Measurements from ENCODE around the gene APLP2. TPM values are rescaled to one million over a fixed set of nuclear protein-coding genes. Genes with fewer than 3 reads are reported as not detected.
"Not testable (repeated sequence)": the region's sequence is repeated elsewhere in the genome, so short reads cannot be mapped to it uniquely, and the experiment has no call there.

APLP2 gene
- total and polyA plus RNA-seq, 3 experiments from 2014 or later: 58.5 to 60.1 (median 58.8) TPM

DNA sequence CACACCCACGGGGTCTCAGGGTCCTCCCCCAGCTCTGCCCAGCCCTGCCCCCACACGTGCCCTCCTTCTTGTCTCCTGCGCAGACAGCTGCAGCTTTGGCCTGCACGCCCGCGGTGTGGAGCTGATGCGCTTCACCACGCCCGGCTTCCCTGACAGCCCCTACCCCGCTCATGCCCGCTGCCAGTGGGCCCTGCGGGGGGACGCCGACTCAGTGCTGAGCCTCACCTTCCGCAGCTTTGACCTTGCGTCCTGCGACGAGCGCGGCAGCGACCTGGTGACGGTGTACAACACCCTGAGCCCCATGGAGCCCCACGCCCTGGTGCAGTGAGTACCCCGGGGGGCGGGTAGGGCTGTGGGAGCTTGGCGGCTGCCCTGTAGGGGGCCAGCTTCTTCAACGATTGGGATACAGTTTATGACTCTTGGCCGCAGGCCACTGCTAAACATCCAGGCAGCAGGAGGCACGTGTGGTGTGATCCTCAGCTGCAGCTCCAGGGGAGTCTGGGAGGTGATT lies 120.7 kb downstream of the APLP2 start:
- no peak overlapping the region for H3K27ac Mint-ChIP-seq
- peaks cover 2 to 4% of the 10 kb centered on the region in 2 donors for H3K27me3 Mint-ChIP-seq
- no peaks in the 10 kb centered on the region for H3K27me3 ChIP-seq (ENCODE audit: insufficient read depth, low read length, poor library complexity, severe bottlenecking)
- H3K36me3 Mint-ChIP-seq: no peaks in the 10 kb centered on the region
- ChIA-PET POLR2A (no interaction called here), CTCF (no interaction called here)
- H3K9me3 ChIP-seq (ENCODE audit: low read length): no peaks in the 10 kb centered on the region
- no peaks in the 10 kb centered on the region for H3K9me3 Mint-ChIP-seq
- H3K4me3 Mint-ChIP-seq: no peak overlapping the region
- peaks cover 0 to 4% (median 0%) of the 10 kb centered on the region in 3 donors for H3K4me1 Mint-ChIP-seq
- no peak overlapping the region for H3K4me3 ChIP-seq (ENCODE audit: low read length)
- H3K27ac ChIP-seq (ENCODE audit: low read depth, low read length): no peak overlapping the region
- H3K36me3 ChIP-seq (ENCODE audit: insufficient read depth, low read length): no peaks in the 10 kb centered on the region
- DNase-seq: peak in 1 of 5 donors; percentile 33
- H3K4me1 ChIP-seq (ENCODE audit: insufficient read depth, low read length): no peaks in the 10 kb centered on the region

DNA sequence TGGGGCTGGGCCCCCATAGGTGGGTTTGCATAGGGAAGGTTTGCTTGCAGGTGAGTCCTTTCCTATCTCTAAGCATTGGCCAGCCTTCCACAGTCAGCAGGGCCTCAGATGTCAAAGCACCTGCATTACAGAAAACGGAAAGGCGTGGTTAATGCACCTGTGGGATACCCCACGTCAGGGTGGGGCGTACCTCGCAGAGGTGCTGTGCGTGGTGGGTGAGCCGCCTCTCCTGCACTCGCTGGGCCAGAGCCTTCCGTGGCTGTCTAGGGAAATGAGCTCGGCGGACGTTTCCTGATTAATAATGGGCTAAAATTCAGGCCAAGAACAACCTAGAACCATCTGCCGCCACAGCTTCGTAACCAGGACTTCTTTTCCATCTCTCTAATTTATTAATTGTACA lies 122.2 kb downstream of the APLP2 start:
- Histone ChIP-seq H3K27ac (ENCODE audit: low read depth, low read length) (no peak overlapping the region), H3K36me3 (ENCODE audit: insufficient read depth, low read length) (no peaks in the 10 kb centered on the region), H3K4me3 (ENCODE audit: low read length) (no peak overlapping the region), H3K27me3 (ENCODE audit: insufficient read depth, low read length, poor library complexity, severe bottlenecking) (no peaks in the 10 kb centered on the region), H3K9me3 (ENCODE audit: low read length) (no peaks in the 10 kb centered on the region), H3K4me1 (ENCODE audit: insufficient read depth, low read length) (no peaks in the 10 kb centered on the region)
- Mint-ChIP-seq H3K36me3 (no peaks in the 10 kb centered on the region), H3K27ac (peak overlapping the region in 2 of 8 donors; percentile 12 to 39), H3K4me1 (peaks cover 0 to 4% (median 0%) of the 10 kb centered on the region in 3 donors), H3K4me3 (no peak overlapping the region), H3K27me3 (peaks cover 0 to 2% of the 10 kb centered on the region in 2 donors), H3K9me3 (no peaks in the 10 kb centered on the region)
- POLR2A ChIA-PET: interaction anchor here (0.7 kb wide), 1 partner anchor 24 kb away, joined by 6 read pairs; no protein-coding TSS in a partner anchor
- peak in 1 of 5 donors; percentile 13 for DNase-seq
- CTCF ChIA-PET: no interaction called here

DNA sequence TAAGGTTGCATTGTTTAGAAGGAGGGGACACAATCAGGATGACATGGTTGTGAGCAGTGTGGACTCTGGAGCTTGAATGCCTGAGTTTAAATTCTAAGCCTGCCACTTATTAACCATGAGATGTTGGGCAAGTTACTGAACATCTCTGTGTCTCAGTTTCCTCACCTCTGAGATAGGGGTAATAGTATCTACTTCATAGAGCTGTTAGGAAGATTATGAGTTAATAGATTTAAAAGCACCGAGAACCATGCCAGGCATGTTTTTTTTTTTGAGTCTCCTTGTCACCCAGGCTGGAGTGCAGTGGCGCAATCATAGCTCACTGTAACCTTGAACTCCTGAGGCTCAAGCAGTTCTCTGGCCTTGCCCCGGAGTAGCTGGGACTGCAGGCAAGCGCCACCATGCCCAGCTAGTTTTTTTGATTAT lies 123.2 kb downstream of the APLP2 start:
- H3K9me3 ChIP-seq (ENCODE audit: low read length): no peaks in the 10 kb centered on the region
- no peak overlapping the region for H3K27ac ChIP-seq (ENCODE audit: low read depth, low read length)
- CTCF ChIA-PET: interaction anchor here (1.4 kb wide), 1 partner anchor 20 kb away, joined by 5 read pairs; no protein-coding TSS in a partner anchor
- POLR2A ChIA-PET: no interaction called here
- Mint-ChIP-seq H3K27ac (no peak overlapping the region), H3K4me1 (peaks cover 0 to 4% (median 0%) of the 10 kb centered on the region in 3 donors), H3K9me3 (no peaks in the 10 kb centered on the region), H3K36me3 (no peaks in the 10 kb centered on the region), H3K4me3 (no peak overlapping the region), H3K27me3 (peaks cover 0 to 2% of the 10 kb centered on the region in 2 donors)
- no peaks in the 10 kb centered on the region for H3K36me3 ChIP-seq (ENCODE audit: insufficient read depth, low read length)
- no peaks in the 10 kb centered on the region for H3K4me1 ChIP-seq (ENCODE audit: insufficient read depth, low read length)
- H3K4me3 ChIP-seq (ENCODE audit: low read length): no peak overlapping the region
- no peak for DNase-seq
- no peaks in the 10 kb centered on the region for H3K27me3 ChIP-seq (ENCODE audit: insufficient read depth, low read length, poor library complexity, severe bottlenecking)

DNA sequence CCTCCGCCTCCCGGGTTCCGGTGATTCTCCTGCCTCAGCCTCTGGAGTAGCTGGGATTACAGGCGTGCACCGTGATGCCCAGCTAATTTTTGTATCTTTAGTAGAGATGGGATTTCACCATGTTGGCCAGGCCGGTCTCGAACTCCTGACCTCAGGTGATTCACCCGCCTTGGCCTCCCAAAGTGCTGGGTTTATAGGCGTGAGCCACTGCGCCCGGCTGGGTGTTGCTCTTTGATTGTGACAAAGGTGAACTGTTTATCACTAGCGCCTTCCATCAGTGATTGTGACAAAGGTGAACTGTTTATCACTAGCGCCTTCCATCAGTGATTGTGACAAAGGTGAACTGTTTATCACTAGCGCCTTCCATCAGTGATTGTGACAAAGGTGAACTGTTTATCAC lies 123.9 kb downstream of the APLP2 start:
- H3K27me3 Mint-ChIP-seq; H3K27me3 ChIP-seq (ENCODE audit: insufficient read depth, low read length, poor library complexity, severe bottlenecking); H3K4me3 Mint-ChIP-seq; DNase-seq; H3K9me3 Mint-ChIP-seq; H3K36me3 Mint-ChIP-seq; H3K4me1 ChIP-seq (ENCODE audit: insufficient read depth, low read length); H3K27ac ChIP-seq (ENCODE audit: low read depth, low read length); H3K9me3 ChIP-seq (ENCODE audit: low read length); H3K36me3 ChIP-seq (ENCODE audit: insufficient read depth, low read length); POLR2A ChIA-PET; H3K4me3 ChIP-seq (ENCODE audit: low read length); H3K4me1 Mint-ChIP-seq: not testable (repeated sequence)
- CTCF ChIA-PET: interaction anchor here (1.4 kb wide), 1 partner anchor 19 kb away, joined by 5 read pairs; no protein-coding TSS in a partner anchor
- H3K27ac Mint-ChIP-seq: peak overlapping the region in 1 of 8 donors; percentile 89

Other genes with a start within 250 kb of the APLP2 start
- gene NFRKB, start 174.3 kb upstream of the APLP2 start, total RNA-seq: 10 to 100 TPM; 37.5 to 37.8 TPM
- gene NFRKB, start 174.3 kb upstream of the APLP2 start, polyA plus RNA-seq: 20.3 TPM
- 10 to 100 TPM; 16.0 to 17.7 TPM for gene PRDM10, start 67.1 kb upstream of the APLP2 start, total RNA-seq
- gene PRDM10, start 67.1 kb upstream of the APLP2 start, polyA plus RNA-seq: 2.8 TPM
- under 1 TPM; 0.18 to 0.35 TPM for gene ST14, start 89.9 kb downstream of the APLP2 start, total RNA-seq
- not detected for gene ST14, start 89.9 kb downstream of the APLP2 start, polyA plus RNA-seq
- gene ZBTB44, start 245.0 kb downstream of the APLP2 start, total RNA-seq: 10 to 100 TPM; 41.3 to 44.0 TPM
- gene ZBTB44, start 245.0 kb downstream of the APLP2 start, polyA plus RNA-seq: 8.2 TPM

Measured in CD8-positive, alpha-beta memory T cell (primary cell).